Testis (tissue), 3 donors: ENCODE measurements around the gene F12. TPM values are rescaled to one million over a fixed set of nuclear protein-coding genes. Genes with fewer than 3 reads are reported as not detected.

ENCODE experiments used
- DNase-seq: peaks from one replicate; pipeline ENCODE4 v3.0.0-alpha.2; 2019
- H3K27ac ChIP-seq, 2 donors: fragments of 200-600 bp; sonication (generic); one replicate each; pipeline ENCODE4 v1.5.1; 2019
- H3K27me3 ChIP-seq: fragments of 200-600 bp; sonication (generic); one replicate; pipeline ENCODE4 v1.5.1; 2019
- H3K36me3 ChIP-seq: fragments of 200-600 bp; sonication (generic); one replicate; pipeline ENCODE4 v1.5.1; 2017; ENCODE audit warnings: low read depth; ENCODE audit errors: missing control alignments
- H3K4me1 ChIP-seq: fragments of 200-600 bp; sonication (generic); one replicate; pipeline ENCODE4 v1.5.1; 2019
- H3K4me3 ChIP-seq, 2 donors: fragments of 200-600 bp; sonication (generic); one replicate each; pipeline ENCODE4 v1.5.1; 2017 to 2019
- H3K9me3 ChIP-seq: fragments of 200-600 bp; sonication (generic); one replicate; pipeline ENCODE4 v1.5.1; 2017
- POLR2A ChIP-seq: fragments of 450-650 bp; IDR thresholded peaks from one replicate; pipeline ENCODE4 v1.6.1; 2017; ENCODE audit warnings: antibody characterized with exemption, mild to moderate bottlenecking, moderate library complexity
- WGBS, 2 donors: methylation state at CpG; one replicate each; pipeline ENCODE4 v1.1.5; 2018; 5-methylcytosine and 5-hydroxymethylcytosine counted together
- intact Hi-C: fragments of 100-400 bp; cut with DNase I; formaldehyde crosslinking; loops from one replicate; pipeline ENCODE4 v1.15.1; 2023; ENCODE audit warnings: low total_unique reads
- polyA plus RNA-seq: library from polyadenylated mRNA; stranded (reverse); fragments of 350-450 nt; fragmentation: Illumina TruSeq; extraction: RNeasy Lipid Tissue Mini Kit (QIAGEN cat#74804); gene quantifications from one replicate; pipeline ENCODE4 v1.2.3, GENCODE V29; 2014; ENCODE audit warnings: low read depth, low replicate concordance; ENCODE audit not compliant: insufficient read depth
- total RNA-seq, 2 donors: library from RNA; depleted of rRNA; stranded (reverse); fragments of >200 nt; gene quantifications; one replicate each; pipeline ENCODE4 v1.2.3, GENCODE V29; 2016
- TF ChIP-seq, protein P1 (sequence below), 3 experiments: fragments of 450-650 bp in 2 of 3; fragments of 200-600 bp in 1 of 3; sonication (generic) in 1 of 3; IDR thresholded peaks; one replicate each; pipeline ENCODE4 v1.5.1; 2016 to 2019; ENCODE audit warnings: antibody characterized with exemption in 3 of 3, mild to moderate bottlenecking in 2 of 3, moderate library complexity in 1 of 3

Gene F12
- total and polyA plus RNA-seq, 3 donors from 2014 or later, result 4.9 to 5.8 (median 5.3) TPM

DNA sequence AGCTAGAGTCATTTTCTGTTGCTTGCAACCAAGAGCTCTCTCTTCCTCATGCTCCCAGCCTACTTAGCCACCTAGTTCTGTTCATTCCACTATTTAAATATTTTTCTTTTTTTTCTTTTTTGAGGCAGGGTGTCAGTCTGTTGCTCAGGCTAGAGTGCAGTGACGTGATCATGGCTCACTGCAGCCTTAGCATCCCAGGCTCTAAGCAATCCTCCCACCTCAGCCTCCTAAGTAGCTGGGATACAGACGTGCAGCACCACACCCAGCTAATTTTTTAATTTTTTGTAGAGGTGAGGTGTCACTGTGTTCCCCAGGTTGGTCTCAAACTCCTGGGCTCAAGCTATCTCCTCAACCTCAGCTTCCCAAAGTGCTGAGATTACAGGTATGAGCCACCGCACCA is 5.1 kb upstream of the F12 start:
- Histone ChIP-seq H3K36me3 (no peaks in the 10 kb centered on the region), H3K4me1 (peaks cover 3% of the 10 kb centered on the region), H3K27ac (no peak overlapping the region), H3K9me3 (no peaks in the 10 kb centered on the region), H3K4me3 (no peak overlapping the region), H3K27me3 (no peaks in the 10 kb centered on the region)
- intact Hi-C loops, result no loop called here
- 83 to 86% methylated on average over 3 of the region's 3 CpGs for WGBS, 2 donors
- no peak for TF ChIP-seq POLR2A
- TF ChIP-seq, protein P1, sequence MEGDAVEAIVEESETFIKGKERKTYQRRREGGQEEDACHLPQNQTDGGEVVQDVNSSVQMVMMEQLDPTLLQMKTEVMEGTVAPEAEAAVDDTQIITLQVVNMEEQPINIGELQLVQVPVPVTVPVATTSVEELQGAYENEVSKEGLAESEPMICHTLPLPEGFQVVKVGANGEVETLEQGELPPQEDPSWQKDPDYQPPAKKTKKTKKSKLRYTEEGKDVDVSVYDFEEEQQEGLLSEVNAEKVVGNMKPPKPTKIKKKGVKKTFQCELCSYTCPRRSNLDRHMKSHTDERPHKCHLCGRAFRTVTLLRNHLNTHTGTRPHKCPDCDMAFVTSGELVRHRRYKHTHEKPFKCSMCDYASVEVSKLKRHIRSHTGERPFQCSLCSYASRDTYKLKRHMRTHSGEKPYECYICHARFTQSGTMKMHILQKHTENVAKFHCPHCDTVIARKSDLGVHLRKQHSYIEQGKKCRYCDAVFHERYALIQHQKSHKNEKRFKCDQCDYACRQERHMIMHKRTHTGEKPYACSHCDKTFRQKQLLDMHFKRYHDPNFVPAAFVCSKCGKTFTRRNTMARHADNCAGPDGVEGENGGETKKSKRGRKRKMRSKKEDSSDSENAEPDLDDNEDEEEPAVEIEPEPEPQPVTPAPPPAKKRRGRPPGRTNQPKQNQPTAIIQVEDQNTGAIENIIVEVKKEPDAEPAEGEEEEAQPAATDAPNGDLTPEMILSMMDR (IDR thresholded peaks at IDR 0.05), result no peak
- DNase-seq, result no peak

DNA sequence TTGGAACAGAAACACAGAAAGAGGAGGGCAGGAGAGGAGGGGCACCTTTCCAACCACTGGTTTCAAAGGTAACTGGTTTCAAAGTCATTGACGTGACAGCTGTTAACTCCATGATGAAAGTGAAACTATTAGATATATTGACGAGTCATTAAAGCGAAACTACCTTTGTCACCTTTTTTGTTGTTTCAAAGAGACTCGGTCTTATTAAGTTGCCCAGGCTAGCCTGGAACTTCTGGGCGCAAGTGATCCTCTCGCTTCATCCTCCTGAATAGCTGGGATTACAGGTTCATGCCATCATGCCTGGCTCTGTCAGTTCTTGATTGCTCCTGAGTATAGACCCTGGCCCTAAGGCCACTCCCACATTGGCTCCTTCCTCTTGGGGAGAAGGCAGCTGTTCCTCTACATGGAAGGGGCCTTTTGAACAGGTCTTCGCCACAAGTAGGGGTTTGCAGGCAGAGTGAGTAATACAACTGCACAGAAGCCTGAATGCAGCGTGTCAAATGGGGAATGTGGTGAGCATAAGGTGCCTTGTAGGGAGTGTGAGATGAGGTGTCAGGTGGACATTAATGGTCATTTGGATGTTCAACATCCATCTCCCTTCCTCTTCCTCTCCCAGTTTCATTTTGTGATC is 3.4 kb upstream of the F12 start:
- DNase-seq, result no peak

GRCh38 chr5:177410575-177410974 is 1.2 kb upstream of the F12 start:
- no peak for TF ChIP-seq POLR2A
- TF ChIP-seq, protein P1 (IDR thresholded peaks at IDR 0.05), result no peak
- H3K9me3 ChIP-seq, result no peaks in the 10 kb centered on the region
- H3K4me1 ChIP-seq, result no peaks in the 10 kb centered on the region
- H3K27me3 ChIP-seq, result no peaks in the 10 kb centered on the region
- no peak overlapping the region for H3K4me3 ChIP-seq
- WGBS, 2 donors, result 86 to 89% methylated on average over 3 of the region's 3 CpGs
- DNase-seq, result no peak
- intact Hi-C loops, result no loop called here
- no peak overlapping the region for H3K27ac ChIP-seq
- H3K36me3 ChIP-seq, result no peaks in the 10 kb centered on the region

More for the DNA sequence above, 3.4 kb upstream of the F12 start:
- peaks cover 3% of the 10 kb centered on the region for H3K4me1 ChIP-seq
- no peaks in the 10 kb centered on the region for H3K9me3 ChIP-seq
- H3K27me3 ChIP-seq, result no peaks in the 10 kb centered on the region
- 80 to 88% methylated on average over 8 of the region's 8 CpGs for WGBS, 2 donors
- no peak overlapping the region for H3K4me3 ChIP-seq
- TF ChIP-seq POLR2A, result no peak
- TF ChIP-seq, protein P1 (IDR thresholded peaks at IDR 0.05), result no peak
- no peak overlapping the region for H3K27ac ChIP-seq
- intact Hi-C loops, result no loop called here
- no peaks in the 10 kb centered on the region for H3K36me3 ChIP-seq

DNA sequence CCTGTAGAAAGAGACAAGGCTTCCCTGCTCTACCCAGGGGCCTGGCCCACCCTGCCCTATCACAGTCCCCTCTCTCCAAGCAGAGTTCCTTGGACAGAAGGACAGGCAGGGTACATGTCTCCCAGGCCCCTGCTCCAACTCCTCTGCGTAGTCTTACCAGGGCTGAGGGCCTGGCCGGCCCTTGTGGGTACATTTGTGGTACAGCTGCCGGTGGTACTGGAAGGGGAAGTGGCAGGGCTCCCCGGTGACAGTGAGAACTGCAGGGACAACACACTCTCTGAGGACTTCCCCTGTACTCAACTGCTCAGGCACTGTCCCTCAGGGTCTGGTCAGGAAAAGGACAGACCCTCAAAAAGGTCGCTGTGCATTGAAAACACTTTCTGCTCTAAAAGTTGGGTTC is 3.6 kb downstream of the F12 start:
- no peak for TF ChIP-seq POLR2A
- TF ChIP-seq, protein P1 (IDR thresholded peaks at IDR 0.05), result no peak
- 60 to 85% methylated on average over 4 to 5 of the region's 5 CpGs for WGBS, 2 donors
- no peak overlapping the region for H3K27ac ChIP-seq
- H3K4me3 ChIP-seq, result no peak overlapping the region
- H3K36me3 ChIP-seq, result no peaks in the 10 kb centered on the region
- peaks cover 21% of the 10 kb centered on the region for H3K4me1 ChIP-seq
- no peaks in the 10 kb centered on the region for H3K9me3 ChIP-seq
- intact Hi-C loops, result no loop called here
- no peaks in the 10 kb centered on the region for H3K27me3 ChIP-seq
- DNase-seq, result no peak

- intact Hi-C loops, result no loop called here
Observed at GRCh38 chr5:177405312-177405711, 4.1 kb downstream of the F12 start.

More at GRCh38 chr5:177405312-177405711, 4.1 kb downstream of the F12 start:
- TF ChIP-seq POLR2A, result no peak
- Histone ChIP-seq H3K27ac (no peak overlapping the region), H3K36me3 (no peaks in the 10 kb centered on the region), H3K4me3 (no peak overlapping the region), H3K9me3 (no peaks in the 10 kb centered on the region), H3K27me3 (no peaks in the 10 kb centered on the region), H3K4me1 (peaks cover 21% of the 10 kb centered on the region)
- 83 to 97% methylated on average over 1 to 2 of the region's 2 CpGs for WGBS, 2 donors
- no peak for DNase-seq
